ENCODE results near the gene SLC12A7.
"Not testable (repeated sequence)": the region's sequence is repeated elsewhere in the genome, so short reads cannot be mapped to it uniquely, and the experiment has no call there.

The SLC12A7 gene

GRCh38 chr5:1075555-1075881, 36.3 kb downstream of the SLC12A7 start:
- no peak for DNase-seq

- no peak for DNase-seq
Observed at GRCh38 chr5:1074816-1075554, 36.9 kb downstream of the SLC12A7 start.

- DNase-seq, result no peak
Observed at GRCh38 chr5:1074226-1074625, 37.6 kb downstream of the SLC12A7 start.

GRCh38 chr5:1073239-1074102, 38.4 kb downstream of the SLC12A7 start:
- no peak for DNase-seq

- DNase-seq, result no peak
Observed at GRCh38 chr5:1069720-1070088, 42.2 kb downstream of the SLC12A7 start.

GRCh38 chr5:1068895-1069719, 42.8 kb downstream of the SLC12A7 start:
- DNase-seq, result no peak

- no peak for DNase-seq
Observed at GRCh38 chr5:1068204-1068894, 43.5 kb downstream of the SLC12A7 start.

- DNase-seq, result no peak
Observed at GRCh38 chr5:1067141-1068121, 44.4 kb downstream of the SLC12A7 start.

- no peak for DNase-seq
Observed at GRCh38 chr5:1066676-1067075, 45.2 kb downstream of the SLC12A7 start.

- DNase-seq, result no peak
Observed at GRCh38 chr5:1065891-1066650, 45.8 kb downstream of the SLC12A7 start.

GRCh38 chr5:1065143-1065750, 46.6 kb downstream of the SLC12A7 start:
- DNase-seq, result no peak

- DNase-seq, result no peak
Observed at GRCh38 chr5:1064383-1065142, 47.3 kb downstream of the SLC12A7 start.

- DNase-seq, result no peak
Observed at GRCh38 chr5:1063661-1064382, 48.0 kb downstream of the SLC12A7 start.

- no peak for DNase-seq
Observed at GRCh38 chr5:1062761-1063568, 48.9 kb downstream of the SLC12A7 start.

- no peak for DNase-seq
Observed at GRCh38 chr5:1061916-1062315, 49.9 kb downstream of the SLC12A7 start.

- DNase-seq, result not testable (repeated sequence)
Observed at GRCh38 chr5:1061292-1061691, 50.6 kb downstream of the SLC12A7 start.

- DNase-seq, result no peak
Observed at GRCh38 chr5:1060535-1060981, 51.3 kb downstream of the SLC12A7 start.

GRCh38 chr5:1059884-1060263, 52.0 kb downstream of the SLC12A7 start:
- no peak for DNase-seq
